GM18505 (cell line): ENCODE data around the gene CA12.
"Not testable (repeated sequence)": the region's sequence is repeated elsewhere in the genome, so short reads cannot be mapped to it uniquely, and the experiment has no call there.

Source experiments
- ATAC-seq: cut with Tn5 transposase; IDR thresholded peaks from one replicate; pipeline ENCODE4 v1.9.1; 2021; ENCODE audit not compliant: unreplicated experiment
- POLR2A ChIP-seq: IDR thresholded peaks from 4 replicates; pipeline ENCODE4 v1.6.1; 2011; ENCODE audit warnings: borderline replicate concordance; ENCODE audit not compliant: insufficient read depth, insufficient read length; ENCODE audit errors: extremely low read depth

The CA12 gene

DNA sequence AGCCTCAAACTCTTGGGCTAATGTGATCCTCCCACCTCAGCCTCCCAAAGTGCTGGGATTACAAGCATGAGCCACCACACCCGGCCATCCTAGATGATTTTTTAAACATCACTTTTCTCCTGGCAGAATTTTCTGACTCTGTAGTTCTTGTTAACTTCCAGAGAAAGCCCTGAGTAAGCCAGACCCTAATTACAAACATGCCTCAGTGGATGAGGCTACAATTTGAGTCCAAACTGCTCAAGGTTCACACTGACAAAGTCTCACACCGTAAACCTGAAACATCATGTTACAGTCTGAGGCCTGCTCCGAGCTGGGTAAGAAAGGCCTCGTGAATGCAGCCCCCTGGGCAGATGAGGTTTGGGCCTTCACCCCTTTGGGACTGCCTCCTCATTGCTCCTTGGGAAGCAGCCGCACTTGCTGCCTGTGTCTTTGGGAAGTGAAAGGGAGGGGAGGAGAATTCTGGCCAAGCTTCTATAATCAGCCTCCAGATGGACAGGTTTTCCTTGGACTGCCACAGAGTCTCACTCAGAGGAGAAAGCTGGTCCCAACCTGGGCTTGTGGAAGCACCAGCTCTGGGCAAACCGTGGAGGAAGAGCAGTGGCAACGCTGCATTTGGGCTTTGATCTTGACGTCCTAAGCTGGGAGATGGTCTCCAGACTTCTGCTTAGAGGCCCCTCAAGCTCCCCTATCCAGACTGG is 46.0 kb downstream of the CA12 start:
- ATAC-seq = no peak
- no peak for TF ChIP-seq POLR2A

DNA sequence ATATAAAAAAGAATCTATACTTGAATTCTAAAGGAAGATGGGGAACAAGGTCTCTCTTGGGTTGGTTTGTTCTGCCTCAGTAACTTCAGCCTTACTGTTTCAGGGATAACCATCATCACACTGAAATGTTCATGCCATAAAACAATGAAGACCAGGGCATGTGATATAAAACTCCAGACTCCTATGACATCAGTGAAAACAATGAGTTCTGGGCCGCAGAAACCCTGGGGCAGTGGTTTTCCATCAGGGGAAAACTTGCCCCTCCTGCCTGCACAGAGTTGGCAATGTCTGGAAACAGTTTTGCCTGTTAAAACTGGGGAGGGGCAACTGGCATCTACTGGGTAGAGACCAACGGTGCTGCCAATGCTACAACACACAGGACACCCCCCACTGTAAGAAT is 46.8 kb downstream of the CA12 start:
- ATAC-seq = no peak
- no peak for TF ChIP-seq POLR2A

DNA sequence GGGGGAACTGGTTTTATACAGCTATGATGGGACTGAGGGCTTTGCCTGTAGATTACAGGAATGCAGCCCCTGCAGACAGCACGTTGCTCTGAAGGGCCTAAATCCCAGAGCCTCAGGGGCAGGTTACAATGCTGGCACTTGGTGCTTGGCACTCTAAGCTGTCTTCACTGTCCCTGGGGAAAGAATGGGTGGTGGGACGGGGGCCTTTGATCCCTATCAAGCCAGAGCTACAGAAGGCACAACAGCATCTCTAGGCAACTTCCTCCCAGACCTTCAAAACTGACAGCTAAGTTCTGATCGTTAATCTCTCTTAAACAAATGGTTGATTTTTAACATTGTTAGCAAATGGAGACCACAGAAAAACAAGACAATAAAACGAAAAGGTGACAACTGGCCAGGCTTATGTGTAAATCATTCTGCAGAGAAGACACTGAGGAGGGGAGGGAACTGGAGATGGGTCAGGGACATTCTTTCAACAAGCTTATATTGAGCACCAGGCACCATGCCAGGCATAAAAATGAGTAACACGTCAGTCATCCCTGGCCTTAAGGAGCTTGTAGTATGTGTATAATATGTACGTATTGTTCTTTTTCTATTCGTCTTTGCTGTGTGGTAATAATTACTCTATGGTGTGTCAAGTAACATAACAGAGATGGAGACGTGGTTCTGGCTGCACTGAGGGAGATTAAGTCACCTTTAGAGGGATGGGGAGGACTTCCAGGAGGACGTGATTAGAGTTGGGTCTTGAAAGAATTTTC is 49.1 kb downstream of the CA12 start:
- ATAC-seq = no peak
- TF ChIP-seq POLR2A = no peak

DNA sequence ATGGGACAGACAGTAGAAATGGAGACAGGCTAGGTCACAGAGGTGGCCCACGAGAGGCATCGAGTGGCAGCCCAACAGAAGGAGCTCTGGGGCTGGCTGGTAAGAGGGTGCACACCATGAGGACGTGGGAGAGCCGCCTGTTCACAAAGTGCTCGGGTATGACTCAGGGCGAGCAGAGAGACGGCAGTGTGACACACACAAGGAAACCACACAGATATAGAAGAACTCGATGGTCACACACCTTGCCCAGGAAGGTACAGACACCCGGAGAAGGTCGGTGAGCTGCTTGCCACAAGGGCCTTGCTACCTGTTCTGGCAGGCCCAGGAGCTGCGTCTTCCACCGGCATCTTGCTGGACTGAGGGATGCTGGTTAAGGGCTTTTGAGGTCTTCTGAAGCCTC is 50.2 kb downstream of the CA12 start:
- ATAC-seq = no peak
- no peak for TF ChIP-seq POLR2A

DNA sequence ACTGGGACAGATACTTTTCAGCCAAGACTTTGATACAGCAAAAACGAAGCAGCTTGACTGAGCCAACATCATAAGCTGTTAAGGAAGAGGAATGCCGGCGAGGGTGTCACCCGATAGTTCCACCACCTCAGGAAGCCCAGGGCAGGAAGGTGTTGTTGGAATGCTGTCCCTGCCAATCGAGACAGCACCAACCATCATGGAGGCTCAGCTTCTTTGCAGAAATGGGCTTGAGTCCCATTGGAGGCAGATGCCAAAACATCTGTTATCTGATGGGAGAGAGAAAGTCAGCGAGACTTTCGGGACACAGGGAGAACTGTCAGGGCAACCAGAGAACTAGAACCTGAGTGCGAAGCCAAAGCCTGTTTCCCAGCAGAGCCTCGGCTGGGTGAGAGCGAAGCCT is 50.7 kb downstream of the CA12 start:
- no peak for TF ChIP-seq POLR2A
- no peak for ATAC-seq

DNA sequence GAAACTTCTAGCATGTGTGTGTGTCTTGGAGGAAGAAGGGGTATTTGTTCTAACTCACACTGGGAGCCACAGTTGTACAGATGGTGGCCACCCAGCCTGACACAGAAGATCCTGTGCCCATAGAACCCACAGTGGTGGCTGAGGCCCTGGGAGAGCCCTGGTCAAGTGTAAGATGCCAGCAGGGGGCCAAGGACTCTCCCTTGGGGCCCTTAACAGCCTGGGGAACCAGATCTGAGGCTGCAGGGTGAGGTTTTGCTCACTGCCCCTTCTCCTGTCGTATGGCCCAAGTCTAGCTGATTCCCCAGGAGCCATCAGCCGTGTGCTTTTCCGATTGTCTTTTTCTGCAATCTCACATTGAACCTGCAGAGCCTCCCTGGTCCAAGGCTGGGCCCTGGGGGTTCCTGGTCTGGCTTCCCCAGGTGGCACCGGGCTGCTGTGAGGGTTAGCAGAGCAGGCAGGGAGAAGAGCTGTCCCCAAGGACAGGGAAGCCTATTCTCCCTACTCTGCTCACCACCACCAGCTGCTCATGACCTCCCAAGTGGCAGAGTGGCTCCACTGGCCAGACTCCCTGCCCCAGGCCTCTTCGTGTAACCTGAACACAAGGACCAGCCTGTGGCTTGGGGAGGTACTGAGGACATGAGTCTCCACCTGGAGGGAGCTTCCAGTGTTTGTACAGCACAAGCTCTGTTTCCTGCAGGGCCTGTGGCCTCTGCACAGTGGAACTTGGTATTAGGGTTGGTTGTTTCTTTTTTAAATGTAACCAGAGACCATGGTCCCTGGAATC is 51.9 kb downstream of the CA12 start:
- no peak for TF ChIP-seq POLR2A
- no peak for ATAC-seq

DNA sequence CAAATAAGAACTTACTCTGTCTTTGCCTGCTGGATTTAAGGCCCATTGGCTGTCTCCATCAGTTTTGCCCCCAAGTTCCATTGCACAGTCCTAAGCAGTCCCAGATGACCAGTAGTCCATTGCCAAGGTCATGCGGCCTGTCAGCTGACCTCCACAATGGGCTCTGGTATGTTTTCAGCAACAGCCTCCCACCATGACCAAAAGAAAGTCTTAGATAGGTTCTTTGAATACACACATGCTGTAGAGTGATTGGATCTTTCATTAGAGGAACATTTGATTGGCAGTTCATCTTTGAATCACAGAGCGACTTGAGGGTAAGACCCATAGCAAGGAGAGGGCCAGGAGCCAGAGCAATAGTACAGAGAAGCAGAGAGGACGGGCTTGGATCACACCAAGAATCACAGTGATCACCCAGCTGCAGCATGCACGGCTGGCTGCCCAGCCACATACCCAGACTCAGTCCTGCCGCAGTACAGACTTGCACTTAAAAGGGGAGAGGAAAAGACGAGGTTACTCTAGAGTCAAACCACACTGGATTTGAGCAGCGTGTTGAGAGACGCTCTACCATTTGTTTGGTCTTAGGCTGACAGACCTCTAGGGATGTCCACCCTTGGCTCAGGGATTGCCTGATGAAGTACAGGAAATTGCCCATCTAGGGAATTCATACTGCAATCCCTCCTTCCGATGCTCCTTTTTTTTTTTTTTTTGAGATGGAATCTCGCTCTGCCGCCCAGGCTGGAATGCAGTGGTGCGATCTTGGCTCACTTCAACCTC is 53.8 kb downstream of the CA12 start:
- no peak for TF ChIP-seq POLR2A
- ATAC-seq = no peak

DNA sequence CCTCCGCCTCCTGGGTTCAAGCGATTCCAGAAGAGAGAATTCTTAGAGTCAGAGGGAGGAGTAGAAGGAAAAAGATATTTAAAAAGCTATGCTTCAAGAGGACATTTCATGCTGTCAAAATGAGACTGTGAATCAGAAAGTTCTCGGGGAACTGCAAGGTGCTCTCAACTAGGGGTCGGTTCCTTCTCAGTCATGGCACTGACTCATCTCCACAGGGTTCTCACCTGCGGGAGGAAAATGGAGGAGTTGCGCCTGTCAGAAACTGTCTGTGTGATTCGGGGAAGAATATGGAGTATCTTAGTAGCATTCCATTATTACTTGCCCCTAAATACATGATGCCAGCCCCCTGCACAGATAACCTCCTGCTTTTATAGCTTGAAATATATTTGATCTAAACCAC is 56.9 kb downstream of the CA12 start:
- no peak for TF ChIP-seq POLR2A
- ATAC-seq = no peak

DNA sequence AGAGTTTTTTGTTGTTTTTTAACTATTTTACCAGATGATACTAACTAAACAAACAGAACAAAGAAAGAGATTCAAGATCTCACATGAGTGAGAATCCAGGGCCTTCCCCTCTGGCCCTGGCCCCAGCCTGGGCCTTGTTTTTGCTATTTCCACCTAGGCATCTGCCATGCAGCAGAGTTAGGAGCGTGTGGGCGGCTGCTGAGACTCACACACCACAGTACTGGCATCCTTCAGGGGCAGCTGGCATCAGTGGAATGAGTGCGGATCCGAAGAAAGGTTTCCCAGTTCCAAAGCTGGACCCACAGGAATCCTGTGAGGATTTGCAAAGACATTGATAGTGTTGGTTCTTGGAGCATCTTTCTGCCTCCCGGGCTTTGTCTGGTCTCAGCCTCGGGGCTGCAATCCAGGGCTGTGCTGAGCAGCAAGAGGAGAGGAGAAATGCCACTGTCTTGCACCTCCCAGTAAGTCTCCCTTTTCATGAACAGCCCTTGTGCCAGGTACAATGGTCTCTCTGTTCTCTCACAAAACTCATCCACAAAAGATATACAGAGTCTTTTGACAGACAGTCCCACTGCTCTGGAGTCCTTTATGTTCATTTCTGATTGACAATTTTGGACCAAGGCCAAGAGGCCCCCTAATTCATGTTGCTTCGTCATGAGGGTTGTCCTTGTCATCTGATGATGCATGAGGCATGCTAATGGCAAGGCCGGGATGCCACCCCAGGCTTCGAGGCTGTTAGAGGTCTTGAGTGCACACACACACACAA is 57.7 kb downstream of the CA12 start:
- no peak for ATAC-seq
- no peak for TF ChIP-seq POLR2A

DNA sequence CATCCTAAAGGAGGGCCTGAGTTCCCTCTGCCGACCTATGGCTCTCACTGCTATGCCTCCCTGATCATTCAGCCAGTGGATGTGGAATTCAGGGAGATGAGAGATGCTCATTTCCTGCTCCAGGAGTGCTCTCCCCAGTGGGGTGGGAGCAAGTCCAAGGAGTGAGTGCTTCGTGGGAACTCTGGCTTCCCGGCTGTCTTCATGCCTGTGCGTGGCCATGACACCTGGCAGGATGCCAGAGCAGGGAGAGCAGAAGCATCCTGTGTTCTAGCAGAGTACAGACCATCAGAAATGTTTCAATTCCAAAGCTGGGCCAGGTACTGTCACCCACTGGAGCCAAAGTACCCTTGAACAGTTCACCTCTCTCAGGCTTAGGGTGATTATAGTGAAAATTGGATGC is 59.1 kb downstream of the CA12 start:
- no peak for ATAC-seq
- TF ChIP-seq POLR2A = no peak

DNA sequence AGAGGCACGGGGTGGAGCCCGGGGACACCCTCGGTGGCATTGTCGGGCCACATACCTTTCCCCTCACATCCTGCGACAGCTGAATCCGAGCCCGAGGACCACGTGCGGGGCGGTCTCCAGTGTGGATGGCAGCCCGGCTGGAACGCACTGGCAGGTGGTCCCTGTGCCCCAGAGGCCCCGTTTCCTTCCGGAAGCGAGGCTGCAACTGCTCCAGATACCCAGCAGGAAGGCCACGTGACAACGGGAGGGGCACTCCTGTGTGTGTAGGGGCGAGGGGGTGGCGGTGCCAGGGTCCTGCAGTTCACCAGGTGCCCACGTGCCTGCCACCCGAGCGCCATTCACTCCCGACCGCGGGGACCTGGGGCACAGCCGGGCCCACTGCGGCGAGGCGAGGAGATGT is 60.2 kb downstream of the CA12 start:
- TF ChIP-seq POLR2A = no peak
- no peak for ATAC-seq

DNA sequence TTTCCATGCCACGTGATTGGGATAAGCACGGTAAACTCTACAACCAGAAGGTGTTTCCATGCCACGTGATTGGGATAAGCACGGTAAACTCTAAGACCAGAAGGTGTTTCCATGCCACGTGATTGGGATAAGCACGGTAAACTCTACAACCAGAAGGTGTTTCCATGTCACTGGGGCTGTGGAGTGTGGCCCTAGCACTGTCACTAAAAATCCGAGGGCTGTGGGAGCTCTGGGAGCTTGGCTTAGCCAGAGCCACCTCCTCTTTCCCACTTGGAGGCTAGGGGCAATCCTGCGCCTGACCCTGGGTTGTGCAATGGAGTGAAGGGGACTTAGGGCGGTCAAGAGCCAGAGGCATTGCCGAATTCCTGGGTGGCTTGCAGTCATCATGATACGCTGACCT is 60.7 kb downstream of the CA12 start:
- not testable (repeated sequence) for ATAC-seq

DNA sequence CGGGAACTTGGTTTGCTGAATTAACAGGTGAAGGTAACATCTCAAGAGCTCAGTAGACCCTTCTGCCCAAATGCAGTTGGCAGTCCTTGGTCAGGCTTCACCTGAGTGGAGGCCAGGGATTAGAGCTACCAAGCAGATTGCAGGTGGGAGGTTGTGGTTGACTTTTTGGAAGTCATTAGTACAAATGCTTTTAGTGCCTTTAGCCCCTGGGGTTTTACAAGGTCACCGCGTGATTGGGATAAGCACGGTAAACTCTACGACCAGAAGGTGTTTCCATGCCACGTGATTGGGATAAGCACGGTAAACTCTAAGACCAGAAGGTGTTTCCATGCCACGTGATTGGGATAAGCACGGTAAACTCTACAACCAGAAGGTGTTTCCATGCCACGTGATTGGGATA is 61.2 kb downstream of the CA12 start:
- not testable (repeated sequence) for ATAC-seq
